Suprapubic skin (tissue), 4 donors: ENCODE results near the gene TMUB1.

Experiments used
- CTCF ChIP-seq, 2 donors: fragments of 200-600 bp in 1 of 2; fragments of 450-650 bp in 1 of 2; sonication (generic) in 1 of 2; IDR thresholded peaks; one replicate each; pipeline ENCODE4 v1.5.1; 2016 to 2019; ENCODE audit warnings: antibody characterized with exemption in 2 of 2, mild to moderate bottlenecking in 1 of 2, moderate library complexity in 1 of 2
- EP300 ChIP-seq: sonication (generic); formaldehyde crosslinking; IDR thresholded peaks from one replicate; pipeline ENCODE4 v1.6.1; 2017; ENCODE audit warnings: antibody characterized with exemption
- POLR2A ChIP-seq, 2 donors: fragments of 450-650 bp; IDR thresholded peaks; one replicate each; pipeline ENCODE4 v1.6.1; 2017; ENCODE audit warnings: antibody characterized with exemption in 2 of 2, mild to moderate bottlenecking in 2 of 2, moderate library complexity in 2 of 2
- POLR2AphosphoS5 ChIP-seq, 3 donors: sonication (generic); formaldehyde crosslinking; IDR thresholded peaks; one replicate each; pipeline ENCODE4 v1.6.1; 2017; ENCODE audit warnings: antibody characterized with exemption in 3 of 3

- no peak for TF ChIP-seq POLR2AphosphoS5 (IDR thresholded peaks at IDR 0.05)
- TF ChIP-seq POLR2A (IDR thresholded peaks at IDR 0.05): no peak
- TF ChIP-seq CTCF (IDR thresholded peaks at IDR 0.05): no peak
- no peak for TF ChIP-seq EP300
These were observed 4.9 kb downstream of the TMUB1 start for GRCh38 chr7:151078233-151079040.
